GM19043 (cell line): ENCODE data around the gene CCL23.
"Not testable (repeated sequence)": the region's sequence is repeated elsewhere in the genome, so short reads cannot be mapped to it uniquely, and the experiment has no call there.

Experiments used
- ATAC-seq: cut with Tn5 transposase; IDR thresholded peaks from one replicate; pipeline ENCODE4 v1.9.1; 2021; ENCODE audit warnings: low read depth; ENCODE audit not compliant: unreplicated experiment

CCL23 gene

DNA sequence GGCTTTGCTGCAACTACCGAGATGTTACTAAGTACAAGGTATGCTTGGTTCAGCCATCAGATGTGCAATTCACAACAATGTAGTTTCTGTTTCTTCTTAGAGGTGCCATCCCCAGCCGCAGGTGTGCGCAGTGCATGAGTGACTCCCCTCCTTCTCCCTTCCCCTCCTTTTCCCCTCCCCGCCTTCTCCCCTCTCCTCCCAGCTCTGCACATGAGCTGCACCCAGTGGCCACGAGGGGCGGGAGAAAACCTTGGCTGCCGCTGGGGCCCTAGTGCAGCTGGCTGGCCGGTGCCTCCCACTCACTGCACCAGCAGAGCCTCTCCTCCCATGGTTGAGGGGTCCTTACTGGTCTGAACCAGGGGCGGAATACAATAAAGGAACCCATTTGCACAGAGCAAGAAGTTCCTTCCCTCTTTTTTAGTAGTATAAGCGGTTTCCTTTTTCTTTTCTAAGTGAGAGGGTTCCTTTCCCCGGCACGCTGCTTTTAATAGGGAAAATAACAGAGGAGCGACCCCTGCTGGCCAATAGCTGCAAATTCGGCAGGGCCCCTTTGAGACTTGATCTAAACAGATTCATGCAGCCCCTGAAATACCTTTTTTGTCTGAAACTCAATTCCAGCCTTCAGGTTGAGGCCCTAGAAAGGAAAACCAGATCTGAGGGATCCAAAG lies 8.6 kb downstream of the CCL23 start:
- ATAC-seq, result no peak

DNA sequence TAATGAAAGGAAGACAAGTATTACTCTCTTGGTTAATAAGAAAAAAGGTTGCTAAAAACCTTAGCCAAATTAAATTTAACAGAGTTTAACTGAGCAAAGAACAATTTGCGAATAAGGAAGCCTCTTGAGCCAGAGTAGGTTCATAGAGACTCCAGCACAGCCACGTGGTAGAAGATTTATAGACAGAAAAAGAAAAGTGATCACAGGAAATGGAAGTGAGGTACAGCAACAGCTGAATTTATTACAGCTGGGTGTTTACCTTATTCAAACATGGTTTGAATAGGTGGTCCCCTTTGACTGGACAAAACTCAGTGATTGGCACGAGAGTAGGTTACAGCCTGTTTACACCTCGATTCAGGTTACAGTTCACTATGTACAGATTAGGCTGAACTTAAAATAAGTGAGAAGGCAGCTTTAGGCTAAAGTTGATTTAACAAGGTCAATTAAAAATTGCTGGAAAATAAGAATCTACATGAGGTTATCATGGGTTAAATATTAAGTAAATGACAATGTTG lies 13.1 kb downstream of the CCL23 start:
- no peak for ATAC-seq

DNA sequence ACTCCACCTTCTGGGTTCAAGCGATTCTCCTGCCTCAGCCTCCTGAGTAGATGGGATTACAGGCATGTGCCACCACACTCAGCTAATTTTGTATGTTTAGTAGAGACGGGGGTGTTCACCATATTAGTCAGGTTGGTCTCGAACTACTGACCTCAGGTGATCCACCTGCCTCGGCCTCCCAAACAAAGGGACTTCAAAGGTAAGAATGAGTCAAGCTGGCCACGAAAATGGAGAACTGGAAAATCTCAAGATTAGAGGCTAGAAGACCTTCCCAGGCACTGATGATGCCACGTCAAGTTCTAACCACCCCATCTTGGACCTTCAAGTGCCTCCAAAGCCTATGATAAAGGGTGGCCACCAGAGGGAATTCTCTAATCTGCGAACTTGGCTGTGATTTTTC lies 15.1 kb downstream of the CCL23 start:
- ATAC-seq, result no peak

DNA sequence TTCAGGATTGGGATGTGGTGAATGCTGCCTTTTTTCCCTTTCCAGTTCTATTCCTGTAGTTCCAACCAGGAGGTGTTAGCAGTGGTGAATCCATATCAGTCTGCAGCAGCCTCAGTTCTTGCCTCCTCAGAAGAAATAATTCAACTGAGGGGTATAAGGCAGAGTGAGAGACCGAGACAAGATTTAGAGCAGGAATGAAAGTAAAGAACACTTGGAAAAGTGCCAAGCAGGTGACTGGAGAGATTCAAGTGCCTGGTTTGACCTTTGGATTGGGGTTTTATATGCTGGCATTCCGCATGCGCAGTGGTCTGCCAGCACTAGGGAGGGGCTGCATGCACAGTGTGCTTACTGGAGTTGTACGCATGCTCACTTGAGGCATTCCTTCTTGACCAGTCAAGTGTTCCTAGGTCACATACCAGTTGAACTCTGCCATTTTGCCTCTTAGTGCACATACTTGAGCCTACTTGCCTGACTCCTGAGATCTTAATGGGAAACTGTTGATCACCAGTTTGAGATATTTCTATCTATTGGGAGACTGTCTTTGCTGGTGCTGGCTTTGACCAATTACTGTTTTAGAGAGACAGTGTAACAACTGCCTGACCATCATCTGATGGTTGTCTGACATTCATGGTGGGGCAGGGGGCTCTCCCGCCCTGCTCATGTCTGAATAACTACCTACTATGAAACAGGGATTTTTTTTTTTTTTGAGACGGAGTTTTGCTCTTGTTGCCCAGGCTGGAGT lies 15.7 kb downstream of the CCL23 start:
- ATAC-seq, result no peak

DNA sequence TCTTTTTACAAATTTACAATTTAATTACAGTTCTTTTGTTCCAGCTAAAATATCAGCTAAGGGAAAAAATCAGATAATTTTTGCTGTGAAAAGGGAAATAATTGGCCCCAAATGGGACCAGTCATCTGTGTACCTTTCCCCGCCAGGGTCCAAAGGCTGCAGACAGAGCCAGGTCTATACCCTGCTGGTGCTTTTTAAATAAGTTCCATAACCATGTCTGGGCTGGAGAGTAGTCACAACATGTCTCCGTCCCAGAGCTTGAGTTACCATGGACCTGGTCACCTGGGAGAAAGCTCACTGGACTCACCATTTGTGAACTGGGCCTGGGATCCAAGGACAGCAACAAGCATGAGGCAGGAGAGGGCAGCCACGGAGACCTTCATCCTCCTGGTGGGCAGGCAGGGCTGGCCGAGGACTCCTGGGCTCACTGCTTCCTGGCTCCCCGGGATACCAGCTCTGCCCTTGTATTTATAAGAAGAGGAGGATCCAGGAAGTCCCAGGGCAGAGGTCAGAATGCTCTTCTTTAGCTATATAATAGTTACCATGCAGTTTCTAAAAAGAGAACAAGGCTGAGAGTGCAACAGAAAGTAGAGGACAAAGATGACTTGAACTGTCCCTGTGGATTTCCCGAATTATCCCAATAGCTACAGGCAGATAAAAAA lies 16.5 kb downstream of the CCL23 start, which contains the start of gene CCL15:
Gene CCL15, minus strand, starts transcription at position 444 of the 662 bp plus-strand sequence. Its CDS starts 61 bp downstream, at position 383.
- ATAC-seq, result no peak

DNA sequence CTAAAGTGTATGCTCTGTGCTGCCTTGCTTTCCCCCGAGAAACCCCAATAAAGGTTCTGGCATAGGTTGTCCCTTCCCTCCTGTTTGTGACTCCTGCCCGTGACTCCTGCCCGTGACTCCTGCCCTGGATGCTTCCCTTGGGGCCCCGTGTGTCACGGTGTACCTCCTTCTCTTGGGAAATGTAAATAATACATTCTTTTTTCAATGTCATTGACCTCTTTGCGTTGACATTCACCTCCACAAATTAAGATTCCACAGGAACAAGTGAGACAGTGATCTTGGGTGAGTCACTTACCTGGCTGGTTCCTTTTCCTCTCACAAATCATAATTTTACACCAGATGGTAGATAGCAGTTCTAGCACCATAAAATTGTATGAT lies 17.1 kb downstream of the CCL23 start:
- ATAC-seq, result no peak

DNA sequence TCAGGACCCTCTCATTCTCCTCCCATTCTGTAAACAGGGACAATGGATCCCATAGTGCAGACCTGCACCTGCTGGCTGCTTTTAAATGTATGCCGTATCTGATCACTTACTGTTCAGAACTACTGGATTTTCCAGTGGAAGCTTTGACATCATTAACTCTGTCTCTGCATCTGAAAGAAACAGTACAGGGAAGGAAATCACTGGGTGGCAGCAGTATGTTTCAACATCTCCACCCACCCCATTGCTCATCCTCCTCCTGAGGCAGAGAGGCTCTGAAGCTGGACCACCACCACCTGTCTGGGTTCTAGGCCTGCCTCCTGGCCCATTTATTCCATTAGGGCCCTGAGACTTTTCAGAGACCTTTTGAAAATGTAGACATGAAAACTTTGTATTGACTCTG lies 19.0 kb downstream of the CCL23 start:
- ATAC-seq, result no peak

DNA sequence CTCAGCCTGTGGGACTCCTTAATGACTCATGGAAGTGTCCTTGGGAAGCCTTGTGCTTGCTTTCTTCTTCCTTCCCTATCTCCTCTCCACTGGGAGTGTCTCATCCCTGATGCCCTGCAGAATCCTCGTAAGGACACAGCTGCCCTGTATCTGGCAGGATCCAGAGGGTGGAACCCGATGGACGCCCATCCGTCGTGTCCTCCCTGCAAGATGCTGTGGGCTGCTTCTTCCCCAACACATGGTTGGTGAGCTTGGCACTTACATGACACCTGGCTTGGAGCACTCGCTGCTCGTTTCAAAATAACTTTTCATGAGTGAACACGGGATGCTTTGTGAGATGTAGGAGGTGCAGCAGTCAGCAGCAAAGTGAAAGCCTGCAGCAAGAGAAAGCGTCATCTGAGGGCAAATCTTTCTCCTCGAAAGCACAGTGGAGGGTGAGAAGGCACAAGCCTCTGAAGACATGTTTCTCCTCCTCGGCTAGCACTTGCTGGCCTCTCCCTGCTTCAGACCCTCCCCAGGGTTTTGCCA lies 19.7 kb downstream of the CCL23 start:
- no peak for ATAC-seq

DNA sequence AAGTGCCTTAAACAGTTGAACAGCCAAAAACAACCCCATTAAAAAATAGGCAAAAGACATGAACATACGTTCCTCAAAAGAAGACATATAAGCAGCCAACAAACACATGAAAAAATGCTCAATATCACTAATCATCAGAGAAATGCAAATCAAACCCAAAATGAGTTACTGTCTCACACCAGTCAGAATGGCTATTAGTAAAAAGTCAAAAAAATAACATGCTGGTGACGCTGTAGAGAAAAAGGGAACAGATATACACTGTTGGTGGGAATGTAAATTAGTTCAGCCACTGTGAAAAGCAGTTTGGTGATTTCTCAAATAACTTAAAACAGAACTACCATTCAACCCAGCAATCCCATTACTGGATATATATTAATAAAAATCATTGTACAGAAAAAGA lies 22.4 kb downstream of the CCL23 start:
- ATAC-seq, result not testable (repeated sequence)

DNA sequence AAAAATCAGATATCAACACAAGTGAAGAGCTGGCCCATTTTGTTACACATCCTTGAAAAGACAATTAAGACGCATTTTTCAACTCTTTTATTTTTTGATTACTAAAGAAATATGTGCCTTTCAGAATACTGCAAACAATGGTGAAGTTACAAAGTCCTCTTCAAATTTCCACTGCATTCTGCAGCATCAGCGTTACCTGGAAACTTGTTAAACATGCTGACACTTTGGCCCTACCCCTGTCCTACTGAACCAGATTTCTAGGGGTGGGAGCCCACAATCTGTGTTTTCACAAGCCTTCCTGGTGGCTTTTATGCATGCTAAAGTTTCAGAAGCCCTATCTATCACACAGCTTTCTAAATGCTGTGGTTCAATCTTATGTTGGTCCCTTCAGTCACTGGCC lies 26.7 kb downstream of the CCL23 start:
- ATAC-seq, result no peak

DNA sequence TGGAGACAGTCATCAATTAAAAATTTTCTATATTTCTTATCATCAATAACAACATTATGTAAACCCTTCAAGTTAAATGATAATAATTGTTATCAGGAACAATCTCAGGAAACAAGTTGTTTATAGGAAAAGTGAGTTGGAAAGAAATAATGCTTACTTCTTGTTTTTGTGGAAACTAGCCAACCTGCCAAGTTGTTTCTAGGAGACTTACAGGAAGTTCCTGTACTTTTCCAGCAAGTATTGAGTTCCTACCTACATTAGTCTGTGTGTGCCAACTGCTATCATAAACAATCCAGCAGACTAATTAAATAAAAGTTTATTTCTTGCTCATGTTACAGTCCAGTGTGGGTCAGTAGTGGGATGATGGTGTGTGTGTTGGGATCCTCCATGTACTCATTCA lies 29.6 kb downstream of the CCL23 start:
- ATAC-seq, result no peak

DNA sequence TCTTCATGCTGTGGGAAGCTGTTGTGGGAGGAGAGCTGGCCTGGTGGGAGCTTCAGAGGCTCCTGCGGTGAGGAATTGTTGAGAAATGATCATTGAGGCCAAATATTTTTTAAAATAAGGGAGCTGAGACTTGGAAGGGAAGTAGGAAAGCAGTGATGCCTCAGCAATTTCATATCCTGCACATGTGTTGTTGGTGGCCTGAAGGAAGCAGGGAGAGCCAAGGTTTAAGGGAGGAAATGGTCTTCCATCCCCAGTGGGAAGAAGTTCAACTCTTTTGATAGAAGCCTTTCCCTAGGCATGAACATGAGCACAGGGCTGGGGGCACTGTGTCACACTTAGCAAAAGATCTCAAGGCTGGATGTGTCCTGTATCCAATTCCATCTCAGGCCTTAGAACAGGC lies 31.1 kb downstream of the CCL23 start, which contains the start of gene CCL14:
Gene CCL14, minus strand, starts transcription at position 87 of the 400 bp plus-strand sequence. Its CDS starts 80 bp downstream, at position 7.
- no peak for ATAC-seq

DNA sequence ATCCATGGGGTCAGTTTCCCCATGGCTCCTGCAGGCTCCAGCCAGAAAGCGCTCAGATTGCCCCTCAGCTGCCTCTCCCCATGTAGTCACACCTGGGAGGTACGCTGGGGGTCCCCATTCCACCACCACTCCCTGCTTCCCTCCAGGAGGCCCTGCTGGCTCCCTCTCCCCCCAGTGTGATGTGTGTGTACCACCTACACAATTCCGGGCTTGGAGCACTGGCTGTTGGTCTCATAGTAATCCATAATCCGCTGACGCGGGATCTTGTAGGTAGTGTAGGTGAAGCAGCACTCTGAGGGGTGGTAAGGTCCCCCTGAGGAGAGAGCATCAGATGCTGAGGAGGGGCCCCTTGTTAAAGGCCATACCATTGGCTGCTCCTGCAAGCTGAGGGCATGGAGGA lies 33.6 kb downstream of the CCL23 start:
- no peak for ATAC-seq

DNA sequence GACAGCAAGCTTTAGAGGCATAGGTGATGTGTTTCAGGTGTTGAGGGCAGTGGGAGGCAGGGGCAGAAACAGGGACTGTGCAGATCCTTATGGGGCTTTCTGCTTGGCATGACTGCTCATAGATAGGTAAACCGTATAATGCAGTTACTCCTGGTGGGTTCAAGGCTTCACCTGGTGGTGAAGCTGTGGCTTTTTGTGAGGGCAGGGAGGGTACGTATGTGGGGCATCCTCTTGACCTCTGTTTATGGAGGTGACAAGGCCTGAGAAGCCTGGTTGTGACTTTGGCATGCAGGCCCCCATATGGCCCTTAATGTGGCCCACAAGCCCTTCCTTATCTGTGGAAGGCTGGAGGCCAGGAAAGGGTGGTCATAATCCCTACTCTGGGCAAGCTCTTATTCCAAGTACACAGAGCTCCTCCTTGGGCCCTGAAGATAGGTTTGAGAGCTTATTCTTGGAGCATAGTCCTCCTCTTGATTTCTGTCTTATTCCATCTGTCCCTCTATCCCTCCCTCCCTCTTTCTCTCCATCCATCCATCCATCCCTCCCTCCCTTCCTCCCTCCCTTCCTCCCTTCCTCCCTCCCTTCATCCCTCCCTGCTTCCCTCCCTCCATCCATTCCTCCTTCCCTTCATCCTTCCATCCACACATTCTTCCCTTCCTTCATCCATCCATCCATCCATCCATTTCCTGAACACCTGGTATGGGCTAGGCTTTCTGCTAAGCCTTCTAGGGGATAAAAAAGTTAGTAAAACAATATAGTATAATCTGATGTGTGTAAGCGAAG lies 35.2 kb downstream of the CCL23 start:
- ATAC-seq, result no peak

DNA sequence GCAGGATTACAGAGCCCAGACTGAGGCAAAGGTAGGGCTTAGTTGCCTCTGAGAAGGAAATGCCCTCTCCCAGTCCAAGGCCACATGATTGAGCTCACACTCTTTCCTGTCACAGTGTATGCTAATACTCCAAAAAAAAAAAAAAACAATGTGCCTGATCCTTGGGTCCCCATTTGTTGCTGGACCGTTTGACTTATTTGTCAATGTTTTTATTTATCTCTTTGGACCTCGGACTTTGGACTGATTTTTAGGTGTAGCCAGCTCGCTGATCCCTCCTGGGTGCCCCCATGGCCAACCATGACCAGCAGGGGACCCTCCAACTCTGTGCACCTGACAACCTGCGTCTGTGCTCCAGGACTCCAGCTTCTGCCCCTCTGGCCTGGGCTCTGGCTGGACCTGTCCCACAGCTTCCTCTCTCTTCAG lies 35.9 kb downstream of the CCL23 start:
- ATAC-seq, result no peak

DNA sequence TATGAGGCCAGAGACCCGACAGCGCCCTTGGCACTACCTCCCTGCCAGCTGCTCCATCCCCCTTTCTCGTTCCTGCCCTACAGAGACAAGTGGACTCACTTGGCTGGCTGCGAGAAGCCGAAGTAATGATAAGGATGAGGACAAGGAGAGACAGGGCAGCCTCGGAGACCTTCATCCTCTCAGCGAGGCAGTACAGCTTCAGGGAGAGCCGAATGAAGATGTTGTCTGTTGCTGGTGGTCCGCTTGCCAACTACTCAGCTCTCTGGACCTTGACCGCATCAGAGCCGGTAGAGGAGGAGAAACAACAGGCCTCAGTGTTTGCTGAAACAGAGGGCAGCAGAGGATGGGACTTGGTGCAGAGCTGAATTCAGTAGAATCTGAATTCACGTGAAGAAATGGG lies 36.5 kb downstream of the CCL23 start, which contains the start of gene CCL16:
Gene CCL16, minus strand, starts transcription at position 252 of the 400 bp plus-strand sequence. Its CDS starts 77 bp downstream, at position 175.
- no peak for ATAC-seq

DNA sequence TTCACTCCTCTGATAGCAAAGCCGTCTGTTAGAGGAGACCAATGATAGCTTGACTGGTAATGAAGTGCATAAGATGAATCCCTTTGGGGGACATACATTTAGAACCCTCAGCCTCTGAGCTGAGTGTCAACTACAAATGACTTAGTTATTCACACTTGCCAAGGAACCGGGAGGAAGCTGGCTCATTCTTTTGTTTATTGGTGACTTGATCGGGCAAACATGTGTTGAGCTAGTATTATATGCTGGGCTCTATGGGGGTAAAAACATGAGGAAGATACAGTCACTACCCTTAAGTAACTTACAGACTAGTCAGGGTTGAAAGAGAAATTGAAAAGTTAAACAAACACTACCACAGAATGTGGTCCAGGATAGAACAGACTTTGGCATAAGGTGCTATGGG lies 39.4 kb downstream of the CCL23 start:
- ATAC-seq, result no peak

DNA sequence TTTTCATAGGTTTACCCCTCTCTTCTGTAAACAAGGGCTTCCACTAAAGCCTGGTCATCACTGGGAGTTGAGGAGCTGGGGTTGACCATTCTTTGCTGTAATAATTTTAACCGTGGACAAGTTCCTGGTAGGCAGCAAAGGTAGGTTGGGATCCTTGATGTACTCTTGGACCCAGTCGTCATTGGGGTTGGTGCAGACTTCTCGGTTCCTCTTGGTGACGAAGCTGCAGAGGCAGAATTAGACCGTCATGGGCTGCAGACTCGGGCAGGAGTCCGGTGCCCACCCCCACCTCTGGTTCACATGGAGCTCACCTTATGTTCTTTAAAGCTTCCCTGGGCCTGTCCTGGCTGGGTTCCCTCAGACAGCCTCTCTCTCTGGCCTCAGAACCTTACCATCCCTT lies 40.3 kb downstream of the CCL23 start:
- no peak for ATAC-seq

DNA sequence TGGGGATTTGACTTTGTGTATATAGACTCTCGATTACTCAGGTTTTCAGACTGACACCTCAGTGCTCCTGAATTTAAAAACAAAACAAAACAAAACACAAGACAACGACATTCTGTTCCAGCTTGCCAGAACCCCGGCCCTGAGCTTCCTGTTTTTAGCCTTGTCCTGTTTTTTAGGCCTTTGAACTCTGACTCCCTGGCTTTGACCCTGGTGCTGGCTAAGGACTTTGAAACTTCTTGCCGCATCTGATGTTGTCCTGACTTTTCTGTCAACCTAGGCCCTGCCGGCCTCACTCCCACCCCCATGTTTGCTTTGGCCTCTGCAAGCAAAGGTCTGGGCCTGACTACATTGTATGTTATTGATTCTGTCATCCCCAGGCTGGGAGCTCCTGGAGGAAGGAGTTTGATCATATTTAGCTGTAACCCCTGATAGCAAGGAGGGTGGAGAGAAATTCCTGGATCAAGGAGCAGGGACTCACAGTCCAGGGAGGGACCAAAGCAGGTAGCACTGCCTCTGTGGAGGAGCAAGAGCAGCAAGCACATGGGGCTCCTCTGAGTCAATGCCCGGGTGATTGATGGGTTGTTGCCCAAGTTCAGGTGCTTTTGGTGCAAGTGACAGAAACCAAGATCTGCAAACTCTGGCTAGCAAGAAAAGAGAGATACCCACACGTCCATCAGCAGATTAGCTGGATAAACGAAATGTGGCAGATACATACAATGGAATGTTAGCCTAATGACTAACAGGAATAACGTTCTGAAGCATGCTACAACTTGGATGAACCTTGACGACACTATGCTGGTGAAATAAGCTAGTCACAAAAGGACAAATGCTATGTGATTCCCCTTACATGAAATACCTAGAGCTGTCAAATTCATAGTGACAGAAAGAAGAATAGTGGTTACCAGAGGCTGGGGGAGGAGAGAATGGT lies 44.2 kb downstream of the CCL23 start:
- ATAC-seq, result no peak
